ENCODE results near the gene LHFPL6. TPM values are rescaled to one million over a fixed set of nuclear protein-coding genes. Genes with fewer than 3 reads are reported as not detected.

The LHFPL6 gene
- total RNA-seq, 1 donor from 2014 or later, result 31.4 TPM

DNA sequence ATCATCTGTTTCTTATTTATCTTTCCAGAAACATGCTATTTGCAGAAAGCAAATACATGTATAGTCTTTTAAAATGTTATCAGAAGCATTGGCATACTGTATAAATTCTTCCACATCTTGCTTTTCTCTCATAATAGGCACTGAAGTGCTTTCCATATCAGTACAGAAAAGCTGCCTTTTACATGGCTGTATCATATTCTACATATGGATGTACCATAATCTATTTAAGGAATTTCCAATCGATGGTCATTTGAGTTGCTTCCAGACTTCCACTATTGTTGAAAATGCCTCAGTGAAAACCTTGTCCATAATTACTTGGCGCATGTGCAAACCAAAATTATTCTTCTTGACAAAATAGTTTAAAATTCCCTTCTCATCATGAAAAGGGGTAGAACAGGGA, 272.5 kb downstream of the LHFPL6 start:
- no peak overlapping the region for H3K27ac Mint-ChIP-seq (ENCODE audit: unreplicated experiment)
- TF ChIP-seq, protein P1, sequence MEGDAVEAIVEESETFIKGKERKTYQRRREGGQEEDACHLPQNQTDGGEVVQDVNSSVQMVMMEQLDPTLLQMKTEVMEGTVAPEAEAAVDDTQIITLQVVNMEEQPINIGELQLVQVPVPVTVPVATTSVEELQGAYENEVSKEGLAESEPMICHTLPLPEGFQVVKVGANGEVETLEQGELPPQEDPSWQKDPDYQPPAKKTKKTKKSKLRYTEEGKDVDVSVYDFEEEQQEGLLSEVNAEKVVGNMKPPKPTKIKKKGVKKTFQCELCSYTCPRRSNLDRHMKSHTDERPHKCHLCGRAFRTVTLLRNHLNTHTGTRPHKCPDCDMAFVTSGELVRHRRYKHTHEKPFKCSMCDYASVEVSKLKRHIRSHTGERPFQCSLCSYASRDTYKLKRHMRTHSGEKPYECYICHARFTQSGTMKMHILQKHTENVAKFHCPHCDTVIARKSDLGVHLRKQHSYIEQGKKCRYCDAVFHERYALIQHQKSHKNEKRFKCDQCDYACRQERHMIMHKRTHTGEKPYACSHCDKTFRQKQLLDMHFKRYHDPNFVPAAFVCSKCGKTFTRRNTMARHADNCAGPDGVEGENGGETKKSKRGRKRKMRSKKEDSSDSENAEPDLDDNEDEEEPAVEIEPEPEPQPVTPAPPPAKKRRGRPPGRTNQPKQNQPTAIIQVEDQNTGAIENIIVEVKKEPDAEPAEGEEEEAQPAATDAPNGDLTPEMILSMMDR (IDR thresholded peaks at IDR 0.05; ENCODE audit: insufficient read depth, low read depth, low read length), result no peak
- TF ChIP-seq EZH2 (IDR thresholded peaks at IDR 0.05; ENCODE audit: insufficient read depth, low read length), result no peak
- Histone ChIP-seq H4K20me1 (ENCODE audit: insufficient read depth, low read length) (no peaks in the 10 kb centered on the region), H3K79me2 (ENCODE audit: insufficient read depth, low read length) (no peaks in the 10 kb centered on the region), H2AFZ (ENCODE audit: low read depth, low read length) (no peak overlapping the region), H3K9ac (ENCODE audit: low read length) (no peak overlapping the region), H3K9me3 (ENCODE audit: insufficient read depth, low read depth, low read length) (no peaks in the 10 kb centered on the region), H3K4me1 (ENCODE audit: insufficient read depth, low read length) (no peaks in the 10 kb centered on the region), H3K27me3 (ENCODE audit: insufficient read depth, low read length) (no peaks in the 10 kb centered on the region), H3K36me3 (ENCODE audit: insufficient read depth, low read length) (no peaks in the 10 kb centered on the region), H3K4me3 (ENCODE audit: insufficient read depth, low read depth, low read length) (no peak overlapping the region), H3K4me2 (ENCODE audit: low read length) (no peak overlapping the region), H3K27ac (ENCODE audit: low read depth, low read length) (no peak overlapping the region)
- no peaks in the 10 kb centered on the region for H3K36me3 Mint-ChIP-seq (ENCODE audit: low read depth, unreplicated experiment)
- no peaks in the 10 kb centered on the region for H3K27me3 Mint-ChIP-seq (ENCODE audit: low read depth, unreplicated experiment)
- no peak overlapping the region for H3K4me3 Mint-ChIP-seq (ENCODE audit: unreplicated experiment)
- no peak for FAIRE-seq
- peaks cover 2% of the 10 kb centered on the region for H3K4me1 Mint-ChIP-seq (ENCODE audit: low read depth, unreplicated experiment)
- peaks cover 2% of the 10 kb centered on the region for H3K9me3 Mint-ChIP-seq (ENCODE audit: unreplicated experiment)
- no peak for DNase-seq (ENCODE audit: low read depth)

DNA sequence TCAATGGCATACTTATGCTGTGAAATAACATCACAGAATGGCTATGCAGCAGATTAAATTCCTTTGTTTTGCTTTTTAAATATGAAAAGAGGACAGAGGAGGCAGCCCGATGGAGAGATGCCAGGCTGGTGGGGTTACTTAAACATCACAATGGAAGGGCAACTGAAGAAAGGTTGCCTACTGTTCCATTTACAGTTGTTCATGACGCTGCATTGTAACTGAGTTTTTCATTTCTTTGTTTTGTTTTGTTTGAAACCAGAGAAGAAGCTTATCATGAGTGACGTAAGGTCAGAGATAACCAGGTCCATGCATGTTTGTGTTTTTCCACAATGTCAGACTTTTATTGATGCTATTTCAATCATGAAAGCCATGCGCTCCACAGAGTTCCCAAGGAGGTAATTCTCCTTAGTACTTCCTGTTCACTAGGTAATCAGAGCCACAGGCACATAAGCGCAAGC, 273.8 kb downstream of the LHFPL6 start:
- Histone ChIP-seq H3K27me3 (ENCODE audit: insufficient read depth, low read length) (no peaks in the 10 kb centered on the region), H3K9ac (ENCODE audit: low read length) (no peak overlapping the region), H3K9me3 (ENCODE audit: insufficient read depth, low read depth, low read length) (no peaks in the 10 kb centered on the region), H3K27ac (ENCODE audit: low read depth, low read length) (no peak overlapping the region), H3K79me2 (ENCODE audit: insufficient read depth, low read length) (no peaks in the 10 kb centered on the region), H4K20me1 (ENCODE audit: insufficient read depth, low read length) (no peaks in the 10 kb centered on the region), H3K4me2 (ENCODE audit: low read length) (no peak overlapping the region), H3K36me3 (ENCODE audit: insufficient read depth, low read length) (no peaks in the 10 kb centered on the region), H3K4me3 (ENCODE audit: insufficient read depth, low read depth, low read length) (no peak overlapping the region), H2AFZ (ENCODE audit: low read depth, low read length) (no peak overlapping the region), H3K4me1 (ENCODE audit: insufficient read depth, low read length) (no peaks in the 10 kb centered on the region)
- no peaks in the 10 kb centered on the region for H3K27me3 Mint-ChIP-seq (ENCODE audit: low read depth, unreplicated experiment)
- TF ChIP-seq, protein P1 (IDR thresholded peaks at IDR 0.05; ENCODE audit: insufficient read depth, low read depth, low read length), result no peak
- no peak for TF ChIP-seq EZH2 (IDR thresholded peaks at IDR 0.05; ENCODE audit: insufficient read depth, low read length)
- peak; percentile 8 for DNase-seq (ENCODE audit: low read depth)
- peaks cover 2% of the 10 kb centered on the region for H3K4me1 Mint-ChIP-seq (ENCODE audit: low read depth, unreplicated experiment)
- H3K9me3 Mint-ChIP-seq (ENCODE audit: unreplicated experiment), result peaks cover 2% of the 10 kb centered on the region
- H3K4me3 Mint-ChIP-seq (ENCODE audit: unreplicated experiment), result no peak overlapping the region
- H3K27ac Mint-ChIP-seq (ENCODE audit: unreplicated experiment), result no peak overlapping the region
- FAIRE-seq, result no peak
- no peaks in the 10 kb centered on the region for H3K36me3 Mint-ChIP-seq (ENCODE audit: low read depth, unreplicated experiment)

DNA sequence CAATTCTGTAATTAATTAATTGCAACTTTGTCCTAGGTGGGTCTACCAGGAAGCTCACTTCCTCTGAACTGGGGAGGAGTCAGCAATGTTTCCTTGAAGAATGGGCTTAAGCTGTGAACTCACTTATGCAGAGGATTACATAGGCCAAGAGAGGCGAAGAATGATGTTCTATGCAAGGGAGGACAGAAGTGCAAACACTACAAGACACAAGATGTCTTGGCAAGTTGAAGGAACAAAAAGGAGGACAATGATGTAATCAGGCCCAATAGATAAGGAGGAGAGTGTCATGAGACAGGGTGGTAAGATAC, 275.9 kb downstream of the LHFPL6 start:
- peaks cover 7% of the 10 kb centered on the region for H3K4me1 Mint-ChIP-seq (ENCODE audit: low read depth, unreplicated experiment)
- DNase-seq (ENCODE audit: low read depth) (no peak), FAIRE-seq (no peak)
- Histone ChIP-seq H3K27me3 (ENCODE audit: insufficient read depth, low read length) (no peaks in the 10 kb centered on the region), H3K27ac (ENCODE audit: low read depth, low read length) (no peak overlapping the region), H3K4me3 (ENCODE audit: insufficient read depth, low read depth, low read length) (no peak overlapping the region), H3K9me3 (ENCODE audit: insufficient read depth, low read depth, low read length) (no peaks in the 10 kb centered on the region), H3K79me2 (ENCODE audit: insufficient read depth, low read length) (no peaks in the 10 kb centered on the region), H4K20me1 (ENCODE audit: insufficient read depth, low read length) (no peaks in the 10 kb centered on the region), H3K9ac (ENCODE audit: low read length) (no peak overlapping the region), H3K36me3 (ENCODE audit: insufficient read depth, low read length) (no peaks in the 10 kb centered on the region), H3K4me2 (ENCODE audit: low read length) (no peak overlapping the region), H2AFZ (ENCODE audit: low read depth, low read length) (no peak overlapping the region), H3K4me1 (ENCODE audit: insufficient read depth, low read length) (no peaks in the 10 kb centered on the region)
- TF ChIP-seq, protein P1 (IDR thresholded peaks at IDR 0.05; ENCODE audit: insufficient read depth, low read depth, low read length), result no peak
- no peak for TF ChIP-seq EZH2 (IDR thresholded peaks at IDR 0.05; ENCODE audit: insufficient read depth, low read length)
- no peaks in the 10 kb centered on the region for H3K27me3 Mint-ChIP-seq (ENCODE audit: low read depth, unreplicated experiment)
- H3K9me3 Mint-ChIP-seq (ENCODE audit: unreplicated experiment), result no peaks in the 10 kb centered on the region
- H3K27ac Mint-ChIP-seq (ENCODE audit: unreplicated experiment), result no peak overlapping the region
- H3K36me3 Mint-ChIP-seq (ENCODE audit: low read depth, unreplicated experiment), result no peaks in the 10 kb centered on the region
- H3K4me3 Mint-ChIP-seq (ENCODE audit: unreplicated experiment), result no peak overlapping the region

Data from astrocyte (in vitro differentiated cells and primary cell).